Activated naive CD4-positive, alpha-beta T cell (primary cell): Measurements from ENCODE around the gene STK11.
A peak's percentile ranks its signal among the peaks of the same experiment; 100 is the strongest.
"Not testable (repeated sequence)": the region's sequence is repeated elsewhere in the genome, so short reads cannot be mapped to it uniquely, and the experiment has no call there.

Experiments
- DNase-seq, 4 experiments: peaks; one replicate each; lab custom pipeline; 2025; lab: John Stamatoyannopoulos, UW

The STK11 gene

DNA sequence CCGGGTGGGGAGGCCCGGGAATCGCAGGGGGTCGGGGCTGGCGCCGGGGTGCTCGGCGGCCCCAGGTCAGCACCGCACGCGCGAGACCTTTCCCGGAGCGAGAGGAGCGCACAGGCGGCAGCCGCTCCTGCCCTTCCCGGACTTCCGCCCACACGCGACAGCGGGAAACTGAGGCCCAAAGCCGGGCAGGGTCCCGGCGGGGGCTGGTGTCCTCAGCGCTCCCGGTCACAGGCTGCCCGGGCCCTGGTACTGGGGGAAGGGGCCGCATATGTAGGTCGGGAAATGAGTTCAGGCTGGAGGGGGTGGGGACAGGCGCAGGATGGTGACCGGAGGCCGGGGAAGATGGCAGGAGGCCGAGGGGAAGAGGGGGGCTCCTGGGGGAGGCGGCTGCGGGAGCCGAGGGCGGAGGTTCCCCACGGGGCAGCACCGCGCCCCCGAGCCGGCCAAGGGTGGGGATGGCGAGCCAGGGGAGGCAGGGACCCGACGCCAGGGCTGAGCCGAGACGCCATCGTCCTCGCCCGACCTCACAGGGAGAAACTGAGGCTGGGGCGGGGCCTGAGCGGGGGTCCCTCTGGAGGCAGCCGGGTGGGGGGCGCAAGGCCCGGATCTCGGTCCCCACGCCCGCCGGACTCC, 31.6 kb downstream of the STK11 start:
- DNase-seq: no peak

DNA sequence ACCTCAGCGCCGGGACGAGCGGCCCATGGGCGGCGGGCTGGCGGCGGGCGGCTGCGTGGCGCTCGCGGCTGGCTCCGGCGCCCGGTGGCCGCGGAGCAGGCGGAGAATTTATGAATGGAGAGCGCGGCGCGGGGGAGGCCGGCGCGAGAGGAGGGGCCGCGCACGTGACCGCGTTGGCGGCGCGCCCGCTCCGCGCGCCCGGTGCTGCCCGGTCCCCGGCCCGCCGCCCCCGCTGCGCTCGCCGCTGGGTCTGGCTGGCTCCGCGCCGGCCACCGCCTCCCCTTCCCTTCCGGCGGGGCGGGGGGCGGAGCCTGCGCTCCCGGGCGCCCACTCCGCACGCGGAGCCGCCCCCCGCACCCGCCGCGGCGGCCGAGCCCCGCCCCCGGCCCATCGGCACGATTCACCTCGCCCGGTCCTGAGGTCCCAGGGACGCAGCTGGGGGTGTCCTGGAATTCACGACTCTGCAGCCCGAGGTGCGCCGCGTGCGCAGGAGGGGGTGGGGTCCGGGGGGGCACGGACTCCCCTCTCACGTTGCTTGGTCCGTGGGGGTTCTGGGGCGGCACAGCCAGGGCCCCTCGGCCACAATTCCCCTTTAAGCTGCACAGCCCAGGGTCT, 32.3 kb downstream of the STK11 start, which contains the start of gene CBARP:
CBARP (minus strand) TSS at position 252 of the 615 bp plus-strand sequence. CDS start 1,905 bp downstream, outside the sequence.
- DNase-seq: peak in 1 of 4 experiments; percentile 32

DNA sequence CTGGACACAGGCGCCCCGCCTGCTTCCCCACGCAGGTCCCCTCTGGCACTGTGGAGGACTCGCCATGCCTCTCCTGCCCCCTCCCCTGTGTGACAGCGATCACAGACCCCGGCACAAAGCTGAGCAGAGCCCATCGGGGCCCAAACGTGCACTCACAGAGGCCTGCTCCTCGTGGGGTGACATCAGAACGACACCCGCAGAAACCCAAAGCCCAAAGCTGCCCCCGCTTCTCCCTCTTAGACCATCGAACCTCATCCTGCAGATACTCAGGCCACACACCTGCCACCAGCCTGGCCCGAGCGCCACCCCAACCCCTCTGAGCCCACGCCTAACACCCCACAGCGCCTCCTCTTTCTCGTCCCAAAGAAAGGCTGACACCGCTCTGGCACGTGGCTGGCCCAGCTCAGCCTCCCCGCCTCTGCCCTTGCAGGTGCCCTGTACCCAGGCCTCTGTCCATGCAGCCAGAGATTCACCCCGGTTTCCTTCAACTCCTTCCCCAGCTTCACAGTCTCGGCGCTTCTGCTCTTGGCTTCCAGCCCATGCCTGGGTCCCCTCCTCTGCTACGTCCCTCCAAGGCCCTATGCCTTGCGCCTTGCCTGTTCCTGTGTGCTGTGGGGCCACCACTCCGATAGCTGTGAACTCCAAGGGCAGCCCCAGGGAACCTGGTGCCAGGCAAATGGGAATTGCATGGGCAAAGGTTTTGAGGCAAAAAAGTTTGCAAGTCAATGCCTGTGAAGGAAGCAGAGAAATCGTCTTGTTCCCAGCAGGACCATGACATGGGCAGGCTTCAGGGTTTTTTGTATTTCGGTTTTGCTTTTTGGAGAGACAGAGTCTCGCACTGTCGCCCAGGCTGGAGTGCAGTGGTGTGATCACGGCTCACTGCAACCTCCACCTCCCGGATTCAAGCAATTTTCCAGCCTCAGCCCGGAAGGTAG, 33.1 kb downstream of the STK11 start:
- DNase-seq: no peak

DNA sequence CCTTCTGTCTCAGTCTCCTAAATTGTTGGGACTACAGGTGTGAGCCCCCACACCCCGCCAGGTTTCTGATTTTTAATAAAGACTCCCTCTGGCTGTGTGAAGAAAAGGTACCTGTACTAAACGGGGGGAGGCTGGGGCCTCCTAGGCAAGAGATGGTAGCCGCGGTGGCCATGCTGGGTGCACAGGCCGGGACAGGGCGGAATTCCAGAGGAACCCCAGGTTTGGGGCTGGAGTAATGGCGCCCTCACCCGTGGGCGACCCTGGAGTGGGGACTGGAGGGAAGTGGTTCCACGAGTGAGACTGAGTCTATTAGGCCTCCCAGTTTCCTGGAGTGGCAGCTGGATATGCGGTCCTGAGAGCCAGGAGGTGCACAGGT, 33.8 kb downstream of the STK11 start:
- DNase-seq: no peak

DNA sequence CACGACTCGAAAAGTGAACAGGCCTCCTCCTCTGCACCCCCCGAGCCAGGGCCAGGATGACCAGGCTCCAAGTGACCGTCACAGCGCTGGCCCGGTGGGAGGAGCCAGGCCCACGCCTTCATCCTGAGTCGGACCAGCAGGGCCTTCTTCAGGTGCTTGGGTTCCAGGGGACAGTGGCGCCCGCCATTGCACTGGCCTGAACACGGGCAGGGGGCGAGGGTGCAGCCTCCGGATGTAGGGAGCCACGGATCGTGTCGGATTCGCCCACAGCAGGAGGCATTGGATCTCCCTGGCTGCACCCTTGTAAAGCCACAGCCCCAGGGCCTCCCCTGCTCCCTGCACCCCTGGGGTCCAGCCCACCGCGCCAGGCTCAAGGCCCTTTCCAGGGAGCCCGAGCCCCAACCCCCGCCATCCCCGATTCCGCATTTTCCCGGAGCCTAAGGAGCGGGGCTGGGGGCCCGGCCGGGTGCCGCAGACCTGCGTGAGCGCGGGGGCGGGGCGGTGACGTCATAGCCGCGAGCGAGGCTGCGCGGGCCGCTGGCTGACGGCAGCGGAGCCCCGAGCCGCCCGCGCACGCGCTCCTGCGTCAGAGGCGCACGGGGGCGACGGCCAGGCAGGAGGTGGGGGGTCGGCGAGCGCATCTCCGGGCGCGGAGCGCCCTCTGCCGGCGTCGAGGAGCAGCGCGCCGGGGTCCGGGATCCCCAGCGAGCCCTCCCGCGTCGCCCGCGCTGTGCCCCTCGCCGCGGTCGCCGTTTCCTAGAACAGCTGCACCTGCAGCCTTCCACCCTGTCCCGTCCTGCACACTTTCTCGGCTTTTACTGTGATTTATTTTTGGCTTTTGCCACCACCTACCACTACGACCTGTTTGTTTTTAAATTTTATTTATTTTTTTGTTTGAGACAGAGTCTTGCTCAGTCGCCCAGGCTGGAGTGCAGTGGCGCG, 34.5 kb downstream of the STK11 start:
- peak; percentile 74 to 97 (median 86) for DNase-seq

DNA sequence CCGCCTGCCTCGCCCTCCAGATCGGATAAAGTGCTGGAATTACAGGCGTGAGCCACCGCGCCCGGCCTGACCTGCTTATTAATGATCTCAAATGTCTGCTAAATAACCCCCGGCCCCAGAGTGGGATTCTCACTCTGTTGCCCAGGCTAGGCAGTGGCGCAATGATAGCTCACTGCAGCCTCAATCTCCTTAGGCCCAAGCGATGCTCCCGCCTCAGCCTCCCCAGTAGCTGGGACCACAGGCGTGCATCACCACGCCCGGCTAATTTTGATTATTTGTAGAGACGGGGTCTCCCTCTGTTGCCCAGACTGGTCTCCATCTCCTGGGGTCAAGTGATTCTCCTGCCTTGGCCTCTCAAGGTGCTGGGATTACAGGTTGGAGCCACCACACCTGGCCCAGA, 35.3 kb downstream of the STK11 start:
- DNase-seq: no peak

DNA sequence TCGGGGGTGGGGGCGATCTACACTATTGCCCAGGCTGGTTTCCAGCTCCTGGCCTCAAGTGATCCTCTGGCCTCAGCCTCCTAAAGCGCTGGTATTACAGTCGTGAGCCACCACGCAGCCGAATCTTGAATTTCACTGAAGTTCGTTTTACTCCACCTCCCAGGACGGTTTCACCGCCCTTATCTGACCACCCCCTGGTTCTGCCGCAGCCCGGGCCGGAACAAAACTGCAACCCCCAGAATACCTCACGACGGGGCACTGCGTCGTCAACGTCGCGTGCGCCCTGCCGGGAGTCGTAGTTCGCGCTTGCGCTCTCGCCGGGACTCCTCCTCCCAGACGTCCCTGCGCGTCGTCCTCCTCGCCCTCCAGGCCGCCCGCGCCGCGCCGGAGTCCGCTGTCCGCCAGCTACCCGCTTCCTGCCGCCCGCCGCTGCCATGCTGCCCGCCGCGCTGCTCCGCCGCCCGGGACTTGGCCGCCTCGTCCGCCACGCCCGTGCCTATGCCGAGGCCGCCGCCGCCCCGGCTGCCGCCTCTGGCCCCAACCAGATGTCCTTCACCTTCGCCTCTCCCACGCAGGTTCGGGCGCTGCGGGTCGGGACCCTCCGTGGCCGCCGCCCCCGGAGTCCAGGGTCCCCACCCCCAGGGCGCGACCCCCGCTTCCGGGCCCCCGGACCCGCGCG, 36.0 kb downstream of the STK11 start, which contains the start of gene ATP5F1D:
ATP5F1D (plus strand) TSS at position 335 of the 679 bp plus-strand sequence; CDS start at position 435, 100 bp downstream.
- DNase-seq: peak; percentile 52 to 93 (median 82)

DNA sequence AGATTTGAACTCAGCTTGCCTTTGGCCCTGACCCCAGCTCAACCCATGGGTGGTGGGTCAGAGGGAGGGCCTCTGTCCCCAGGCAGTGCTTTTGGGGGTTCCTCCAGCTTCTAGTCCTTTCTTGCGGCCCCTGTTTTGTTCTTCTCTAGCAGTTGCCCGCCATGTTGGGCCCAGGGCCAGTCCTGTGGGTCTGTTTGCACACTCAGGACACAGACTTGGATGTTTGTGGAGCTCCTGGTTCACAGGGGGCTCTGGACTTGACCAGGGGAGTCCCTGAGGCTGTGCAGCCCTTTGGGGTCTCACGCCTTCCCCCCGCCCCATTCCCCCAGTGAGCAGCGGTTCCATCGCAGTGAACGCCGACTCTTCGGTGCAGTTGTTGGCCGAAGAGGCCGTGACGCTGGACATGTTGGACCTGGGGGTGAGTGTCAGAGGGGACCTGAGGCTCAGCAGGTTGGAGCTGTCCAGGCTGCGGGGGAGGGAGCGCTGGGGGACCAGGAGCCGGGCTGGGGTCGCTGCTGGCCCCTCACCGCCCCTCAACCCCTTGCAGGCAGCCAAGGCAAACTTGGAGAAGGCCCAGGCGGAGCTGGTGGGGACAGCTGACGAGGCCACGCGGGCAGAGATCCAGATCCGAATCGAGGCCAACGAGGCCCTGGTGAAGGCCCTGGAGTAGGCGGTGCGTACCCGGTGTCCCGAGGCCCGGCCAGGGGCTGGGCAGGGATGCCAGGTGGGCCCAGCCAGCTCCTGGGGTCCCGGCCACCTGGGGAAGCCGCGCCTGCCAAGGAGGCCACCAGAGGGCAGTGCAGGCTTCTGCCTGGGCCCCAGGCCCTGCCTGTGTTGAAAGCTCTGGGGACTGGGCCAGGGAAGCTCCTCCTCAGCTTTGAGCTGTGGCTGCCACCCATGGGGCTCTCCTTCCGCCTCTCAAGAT, 38.5 kb downstream of the STK11 start:
- peak; percentile 69 to 88 (median 82) for DNase-seq

DNA sequence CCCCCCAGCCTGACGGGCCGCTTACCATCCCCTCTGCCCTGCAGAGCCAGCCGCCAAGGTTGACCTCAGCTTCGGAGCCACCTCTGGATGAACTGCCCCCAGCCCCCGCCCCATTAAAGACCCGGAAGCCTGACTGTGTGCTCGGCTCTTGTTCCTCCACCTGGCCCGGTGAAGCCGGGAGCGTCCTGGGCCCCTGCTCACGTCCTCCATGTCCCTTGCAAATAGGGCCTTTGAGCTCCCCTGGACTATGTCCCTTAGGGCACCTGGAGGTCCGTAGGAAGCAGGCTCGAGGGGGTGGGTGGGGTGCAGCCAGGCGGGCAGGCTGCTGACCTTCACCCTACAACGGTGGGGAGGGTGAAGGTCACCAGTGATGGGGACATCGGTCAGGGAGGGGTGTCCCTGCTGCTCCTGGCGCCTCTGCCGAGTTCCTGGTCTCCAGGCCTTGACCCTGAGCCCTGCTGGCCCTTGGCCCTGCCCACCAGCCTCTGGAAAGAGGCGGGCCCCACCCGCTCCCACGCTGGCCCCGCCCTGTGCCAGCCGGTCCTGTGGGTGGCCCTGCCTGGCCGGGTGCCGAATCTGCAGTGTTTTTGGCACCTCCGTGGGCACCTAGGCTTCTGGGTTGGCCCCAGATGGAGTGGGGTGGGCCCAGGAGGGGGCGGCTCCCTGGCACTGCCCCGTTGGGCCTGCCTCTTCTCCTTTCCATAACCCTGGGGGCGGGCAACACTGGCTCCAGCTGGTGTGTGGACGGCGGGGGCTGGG, 39.3 kb downstream of the STK11 start:
- DNase-seq: no peak

DNA sequence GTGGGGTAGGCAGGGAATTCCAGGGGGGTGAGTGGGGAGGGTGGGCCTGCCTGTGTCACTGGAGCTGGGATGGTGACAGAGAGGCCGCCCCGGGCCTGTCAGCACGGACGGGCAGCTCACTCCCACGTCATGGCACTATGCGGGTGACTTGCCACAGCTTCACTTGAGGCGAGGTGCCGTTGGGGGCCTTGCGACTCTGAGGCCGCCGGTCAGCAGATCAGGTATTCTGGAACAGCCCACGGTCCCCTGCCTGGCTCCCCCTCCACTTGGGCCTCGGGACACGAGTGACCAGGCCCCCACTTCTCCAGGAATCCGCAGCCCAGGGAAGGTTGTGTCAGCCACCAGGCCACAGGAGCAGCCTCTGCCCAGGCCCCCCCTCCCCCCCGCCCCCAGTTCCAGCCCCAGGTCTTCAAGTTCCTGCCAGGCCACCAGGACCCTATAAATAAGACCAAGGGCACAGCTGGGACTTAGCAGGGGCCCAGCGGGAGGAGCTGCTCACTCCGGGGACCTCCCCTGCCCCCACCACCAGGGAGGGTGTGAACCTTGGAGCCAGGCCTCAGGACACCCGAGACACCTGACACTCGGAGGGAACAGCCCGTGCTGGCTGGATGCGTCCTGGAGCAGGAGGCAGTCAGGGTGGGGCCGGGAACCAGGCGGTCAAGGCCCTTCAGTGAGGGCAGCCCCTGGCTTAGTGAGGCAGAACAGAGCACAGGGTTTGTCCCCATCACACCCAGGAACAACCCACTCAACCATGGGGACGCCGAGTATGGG, 40.1 kb downstream of the STK11 start:
- DNase-seq: no peak

DNA sequence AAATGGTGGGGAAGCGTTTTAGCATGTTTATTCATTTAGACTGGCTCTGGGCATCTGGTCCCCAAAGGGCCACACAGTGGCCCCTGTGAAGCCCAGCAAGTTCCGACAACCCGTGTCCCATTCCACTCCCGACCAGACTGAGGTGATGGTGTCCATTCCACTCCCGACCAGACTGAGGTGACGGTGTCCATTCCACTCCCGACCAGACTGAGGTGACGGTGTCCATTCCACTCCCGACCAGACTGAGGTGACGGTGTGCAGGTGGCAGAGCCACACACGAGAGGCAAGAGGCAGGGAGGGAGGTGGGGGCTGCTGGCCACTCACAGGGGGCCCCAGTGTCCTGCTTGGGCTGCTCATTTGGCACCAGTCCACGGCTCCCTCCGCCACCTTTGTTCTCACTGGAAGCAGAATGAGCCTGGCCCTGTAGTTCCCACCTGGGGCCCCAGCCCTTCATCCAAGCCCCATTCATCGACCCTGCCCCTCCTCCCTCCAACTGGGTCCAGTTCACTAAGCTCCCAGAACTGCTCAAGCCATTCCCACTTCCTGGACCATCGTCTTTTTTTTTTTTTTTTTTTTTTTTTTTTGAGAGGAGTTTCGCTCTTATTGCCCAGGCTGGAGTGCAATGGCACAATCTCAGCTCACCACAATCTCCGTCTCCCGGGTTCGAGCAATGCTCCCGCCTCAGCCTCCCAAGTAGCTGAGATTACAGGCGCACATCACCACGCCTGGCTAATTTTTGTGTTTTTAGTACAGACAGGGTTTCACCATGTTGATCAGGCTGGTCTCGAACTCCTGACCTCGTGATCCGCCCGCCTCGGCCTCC, 40.9 kb downstream of the STK11 start:
- not testable (repeated sequence) for DNase-seq

DNA sequence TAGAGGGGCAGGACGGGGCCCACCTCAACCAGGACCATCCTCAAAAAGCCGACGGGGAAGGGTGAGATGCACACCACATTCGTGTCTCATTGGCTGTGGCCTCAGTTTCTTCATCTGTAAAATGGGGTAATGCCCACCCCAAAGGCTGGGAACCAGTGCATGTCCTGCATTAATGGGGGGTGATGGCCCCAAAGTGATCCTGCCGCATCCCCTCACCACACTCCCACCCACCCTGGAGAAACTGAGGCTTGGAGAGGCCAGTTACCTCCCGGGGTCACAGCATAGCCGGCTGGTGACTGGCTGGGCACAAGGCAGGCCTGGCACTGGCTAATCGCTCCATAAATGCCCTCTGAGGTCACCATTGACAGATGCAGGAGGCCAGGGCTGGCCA, 42.2 kb downstream of the STK11 start:
- no peak for DNase-seq

DNA sequence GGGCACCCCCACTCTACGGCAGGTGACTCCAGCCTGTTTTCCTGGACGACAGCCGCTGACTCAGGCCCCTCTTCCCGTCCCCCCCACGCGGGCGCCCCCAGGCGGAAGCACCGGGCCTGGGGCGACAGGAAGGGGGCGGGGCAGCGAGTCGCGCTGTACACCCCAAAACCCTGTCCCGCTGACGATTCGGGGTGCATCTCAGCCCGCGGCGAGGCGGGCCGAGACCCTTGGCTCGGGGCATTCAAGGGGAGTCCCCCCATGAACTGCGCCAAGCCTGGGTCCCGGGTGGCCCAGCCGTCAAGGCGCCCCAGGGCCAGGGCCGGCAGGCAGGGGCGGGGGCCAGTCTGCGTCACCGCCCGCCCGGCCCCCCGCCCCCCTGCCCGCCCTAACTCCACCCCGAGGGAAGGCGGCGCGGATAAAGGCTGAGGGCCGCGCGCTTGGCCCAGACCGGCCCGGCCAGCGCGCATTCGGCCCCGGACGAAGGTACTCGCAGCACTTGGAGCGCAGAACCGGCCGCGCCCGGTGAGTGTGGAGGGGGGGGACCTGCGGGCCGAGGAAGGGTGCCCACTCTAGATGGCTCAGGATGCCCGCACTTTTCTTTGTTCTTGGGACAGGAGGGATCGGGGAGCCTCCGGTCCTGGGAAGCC, 42.7 kb downstream of the STK11 start, which contains the start of gene MIDN:
MIDN (plus strand) TSS at position 445 of the 647 bp plus-strand sequence. CDS start 1,714 bp downstream, outside the sequence.
- peak in 2 of 4 experiments; percentile 35 to 68 for DNase-seq

DNA sequence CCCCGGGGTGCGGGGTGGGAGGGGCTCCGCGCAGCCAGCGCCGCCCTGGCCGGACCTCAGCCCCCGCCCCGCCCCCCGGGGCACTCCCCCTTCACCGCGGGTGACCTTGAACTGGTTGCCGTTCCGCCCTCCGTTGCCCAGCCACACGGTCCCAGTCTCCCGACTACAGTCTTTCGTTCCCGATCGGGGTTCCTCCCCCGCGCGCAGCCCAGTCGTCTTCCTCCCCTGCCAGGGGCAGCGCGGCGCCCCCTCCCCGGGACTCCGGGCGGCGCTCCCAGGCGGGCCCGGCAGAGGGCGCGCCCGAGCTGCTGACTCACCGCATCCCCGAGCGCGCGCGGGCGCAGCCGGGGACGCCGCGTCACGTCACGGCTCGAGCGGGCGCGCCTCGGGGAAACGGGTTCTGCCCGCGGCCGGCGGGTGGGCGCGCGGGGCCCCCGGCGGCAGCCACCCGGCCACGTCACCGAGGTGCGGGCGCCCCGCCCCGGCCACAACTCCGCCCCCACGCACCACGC, 43.3 kb downstream of the STK11 start:
- peak; percentile 70 to 86 (median 81) for DNase-seq

DNA sequence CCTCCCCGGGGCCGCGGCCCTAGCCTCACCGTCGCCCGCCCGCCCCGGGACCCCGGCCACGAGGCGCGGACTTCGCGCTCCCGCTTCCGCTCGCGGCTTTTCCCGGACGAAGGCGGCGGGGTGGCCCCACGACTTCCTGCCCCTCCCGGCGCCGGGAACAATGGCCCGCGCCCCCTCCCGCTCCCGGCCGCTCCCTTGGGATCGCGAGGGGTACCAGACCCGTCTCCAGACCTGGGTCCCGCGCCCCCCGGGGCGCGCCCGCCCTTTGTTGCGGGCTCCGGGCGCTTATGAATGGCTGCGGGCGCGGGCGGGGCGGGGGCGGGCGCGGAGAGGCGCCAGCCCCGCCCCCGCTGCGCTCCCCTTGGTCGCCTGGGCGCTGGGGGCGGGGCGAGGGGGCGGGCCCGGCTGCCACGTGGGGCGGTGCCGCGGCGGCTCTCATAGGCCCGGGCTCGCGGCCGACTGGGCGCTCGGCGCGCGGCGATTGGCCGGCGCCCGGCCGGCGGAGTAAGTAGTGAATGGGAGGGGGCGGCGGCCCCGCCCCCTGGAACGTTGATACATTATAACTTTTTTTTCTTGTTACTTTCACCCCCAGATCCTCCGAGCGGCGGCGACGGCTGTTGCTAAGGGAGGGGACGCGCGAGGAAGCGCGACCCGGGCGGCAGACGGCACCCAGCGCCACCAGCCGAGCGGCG, 43.9 kb downstream of the STK11 start:
- DNase-seq: peak; percentile 79 to 98 (median 90)

DNA sequence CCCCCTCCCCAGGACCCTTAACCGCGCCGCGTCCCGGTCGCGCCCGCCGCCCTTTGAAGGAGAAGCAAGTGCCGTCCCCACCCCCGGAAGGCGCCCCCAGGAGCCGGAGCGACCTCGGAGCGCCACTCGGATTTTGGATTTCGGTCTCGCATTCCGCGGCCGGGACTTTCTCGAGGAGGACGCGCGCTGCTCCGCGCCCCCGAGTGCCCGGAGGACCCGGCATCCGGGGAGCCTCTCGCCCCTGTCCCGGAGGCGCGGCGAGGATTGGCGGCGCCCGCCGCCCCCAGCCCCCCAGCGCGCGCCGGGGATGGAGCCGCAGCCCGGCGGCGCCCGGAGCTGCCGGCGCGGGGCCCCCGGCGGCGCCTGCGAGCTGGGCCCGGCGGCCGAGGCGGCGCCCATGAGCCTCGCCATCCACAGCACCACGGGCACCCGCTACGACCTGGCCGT, 44.4 kb downstream of the STK11 start:
- DNase-seq: no peak
